Loucy (cell line): Measurements from ENCODE around the gene HOXB8.

Experiments
- CTCF ChIP-seq: fragments of 200-600 bp; sonication (generic); conservative IDR thresholded peaks from 2 replicates; pipeline ENCODE4 v1.5.1; 2014; ENCODE audit warnings: mild to moderate bottlenecking, antibody characterized with exemption, low read length
- EZH2phosphoT487 ChIP-seq: fragments of 200-600 bp; IDR thresholded peaks from 2 replicates; pipeline ENCODE4 v1.6.1; 2018; ENCODE audit warnings: antibody characterized with exemption, mild to moderate bottlenecking, moderate library complexity, borderline replicate concordance

DNA sequence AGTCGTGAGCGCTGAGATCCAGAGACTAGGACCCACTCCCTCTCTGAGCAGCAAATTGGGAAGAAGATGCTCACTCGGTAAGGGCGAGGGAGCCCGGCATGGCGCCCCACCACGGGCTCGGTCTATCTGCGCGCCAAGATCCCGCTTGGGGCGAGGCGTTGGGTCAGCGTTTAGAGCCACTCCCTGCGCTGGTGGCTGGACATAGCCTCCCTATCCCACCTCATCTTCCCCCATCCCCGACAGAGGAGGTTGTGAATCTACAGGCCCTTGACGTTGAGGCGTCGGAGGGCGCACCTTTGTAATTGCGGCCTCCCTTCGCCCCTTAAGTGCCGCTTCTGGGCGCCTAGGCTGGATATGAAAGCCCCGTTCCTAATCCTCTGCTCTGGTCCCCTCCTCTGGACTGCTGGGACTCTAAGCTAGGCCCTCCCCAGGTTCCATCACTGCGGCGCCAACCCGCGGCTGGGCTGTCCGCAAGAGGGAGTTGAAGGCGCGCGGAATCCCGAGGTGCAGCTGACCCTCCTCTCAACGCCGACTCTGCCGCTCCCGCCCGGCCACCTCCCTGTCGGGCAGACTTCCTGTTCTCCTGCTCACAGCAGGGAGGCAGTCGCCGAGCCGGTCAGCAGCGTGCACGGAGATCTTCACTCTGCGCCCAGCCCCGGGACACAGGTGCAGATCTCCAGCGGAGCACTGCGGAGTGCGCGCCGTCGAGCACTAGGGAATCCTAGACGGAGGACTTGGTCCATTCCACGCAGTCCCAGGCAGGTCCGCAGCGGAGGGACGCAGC is 27.2 kb upstream of the HOXB8 start:
- TF ChIP-seq EZH2phosphoT487, result no peak
- 0 out of 2 replicates have a peak, but pooled peaks have one; percentile 12 for TF ChIP-seq CTCF
